K562 (cell line): Measurements from ENCODE around the gene H2AZ2. TPM values are rescaled to one million over a fixed set of nuclear protein-coding genes. Genes with fewer than 3 reads are reported as not detected.
A peak's percentile ranks its signal among the peaks of the same experiment; 100 is the strongest.

ENCODE experiments used
- ATAC-seq: fragments of 200-7000 bp; cut with Tn5 transposase; 3 replicates; pipeline ENCODE4 v1.9.1; 2020; ENCODE audit warnings: moderate library complexity
- BruUV-seq: library from RNA; stranded (reverse); fragments of 400-500 nt; replicated peaks from 2 replicates; lab custom pipeline; 2021; lab: Mats Ljungman, UMichigan
- CTCF ChIA-PET: fragments of 300-600 bp; formaldehyde crosslinking; extraction: SDS; loops from one replicate; lab custom pipeline; 2021; ENCODE audit warnings: low intra/inter-chr PET ratio; lab: Yijun Ruan, JAX
- POLR2A ChIA-PET: fragments of 300-600, 350-650 bp; sonication (Branson Sonifier 250); formaldehyde crosslinking; extraction: SDS; loops from one replicate; lab custom pipeline; 2021; ENCODE audit warnings: antibody characterized with exemption, inconsistent platforms; lab: Yijun Ruan, JAX
- DNase-seq, 4 experiments: peaks; one replicate each; pipeline versions ENCODE4 v3.0.0 to v3.0.0-alpha.2; 2011 to 2018; ENCODE audit warnings: low spot score in 3 of 4, mixed read lengths in 3 of 4; ENCODE audit errors: extremely low read depth in 1 of 4
- FAIRE-seq: peaks from 2 replicates; lab custom pipeline; 2011; peaks lifted over from hg19 to GRCh38; lab: Jason Lieb, UNC
- H2AFZ ChIP-seq: 2 replicates; pipeline ENCODE4 v1.6.0; 2011; ENCODE audit warnings: low read depth, low read length, control low read depth, inconsistent platforms
- H3K27ac ChIP-seq: fragments of 200-600 bp; 3 replicates; pipeline ENCODE4 v1.8.0; 2011; ENCODE audit warnings: low read depth, mild to moderate bottlenecking, control low read depth, inconsistent platforms, low read length, moderate library complexity, mixed read lengths; ENCODE audit errors: extremely low read depth
- H3K27me3 ChIP-seq, 2 experiments: fragments of 300-600 bp in 1 of 2; 2 replicates in 1 of 2; 3 replicates in 1 of 2; pipeline versions ENCODE4 v1.6.0 to v1.8.0; 2011; ENCODE audit warnings: inconsistent platforms in 2 of 2, low read length in 2 of 2, mild to moderate bottlenecking in 1 of 2, mixed read lengths in 1 of 2, moderate library complexity in 1 of 2; ENCODE audit not compliant: control insufficient read depth in 2 of 2, insufficient read depth in 2 of 2
- H3K36me3 ChIP-seq: fragments of 300-600 bp; 3 replicates; pipeline ENCODE4 v1.8.0; 2011; ENCODE audit warnings: mild to moderate bottlenecking, low read length, inconsistent platforms; ENCODE audit not compliant: control insufficient read depth, insufficient read depth
- H3K4me1 ChIP-seq, 2 experiments: fragments of 200-600 bp in 1 of 2; replicated peaks in 1 of 2; 2 replicates in 1 of 2; 3 replicates in 1 of 2; pipeline versions ENCODE4 v1.5.1 to v1.8.0; 2011; ENCODE audit warnings: inconsistent platforms in 2 of 2, low read length in 2 of 2, mild to moderate bottlenecking in 1 of 2, mixed read lengths in 1 of 2, moderate library complexity in 1 of 2; ENCODE audit not compliant: control insufficient read depth in 2 of 2, insufficient read depth in 2 of 2
- H3K4me2 ChIP-seq: 2 replicates; pipeline ENCODE4 v1.6.1; 2011; ENCODE audit warnings: low read length, control low read depth, inconsistent platforms, mixed read lengths; ENCODE audit not compliant: insufficient read depth
- H3K4me3 ChIP-seq: fragments of 200-600 bp; sonication (generic), shearing (Covaris generic); 2 replicates; pipeline ENCODE4 v1.5.1; 2016; ENCODE audit warnings: control low read depth, inconsistent platforms
- H3K79me2 ChIP-seq: fragments of 200-600 bp; 3 replicates; pipeline ENCODE4 v1.8.0; 2011; ENCODE audit warnings: low read length, inconsistent platforms; ENCODE audit not compliant: control insufficient read depth, insufficient read depth
- H3K9ac ChIP-seq, 2 experiments: 2 replicates each; pipeline versions ENCODE4 v1.6.0 to v1.6.1; 2011; ENCODE audit warnings: low read depth in 2 of 2, low read length in 2 of 2, control low read depth in 1 of 2, inconsistent platforms in 1 of 2, mild to moderate bottlenecking in 1 of 2, mixed read lengths in 1 of 2; ENCODE audit not compliant: insufficient read depth in 1 of 2
- H3K9me1 ChIP-seq: one replicate; pipeline ENCODE4 v1.6.0; 2011; ENCODE audit warnings: inconsistent platforms, mild to moderate bottlenecking, low read length, moderate library complexity; ENCODE audit not compliant: control insufficient read depth, insufficient read depth
- H3K9me3 ChIP-seq: replicated peaks from 2 replicates; pipeline ENCODE4 v1.5.1; 2011; ENCODE audit warnings: low read depth, low read length, inconsistent platforms; ENCODE audit not compliant: control insufficient read depth, insufficient read depth
- H4K20me1 ChIP-seq: replicated peaks from 2 replicates; pipeline ENCODE4 v1.6.1; 2011; ENCODE audit warnings: low read length, inconsistent platforms, mixed read lengths; ENCODE audit not compliant: control insufficient read depth, insufficient read depth
- ARID1B ChIP-seq: fragments of 450-650 bp; IDR thresholded peaks from 2 replicates; pipeline ENCODE4 v1.6.1; 2016; ENCODE audit warnings: antibody characterized with exemption, mild to moderate bottlenecking, inconsistent platforms
- ETV1 ChIP-seq: fragments of 450-650 bp; conservative IDR thresholded peaks from 2 replicates; pipeline ENCODE4 v1.6.1; 2016; ENCODE audit warnings: missing genetic modification characterization, control low read depth, low read depth, missing compliant biosample characterization
- FOSL1 ChIP-seq: fragments of 200-800 bp; sonication (Bioruptor generic); conservative IDR thresholded peaks from 2 replicates; pipeline ENCODE4 v1.6.1; 2016; ENCODE audit warnings: missing genetic modification characterization, missing compliant biosample characterization
- GABPB1 ChIP-seq: sonication (generic); formaldehyde crosslinking; IDR thresholded peaks from 2 replicates; pipeline ENCODE4 v1.8.0; 2022; ENCODE audit warnings: mild to moderate bottlenecking, missing genetic modification reagents
- HMG20A ChIP-seq: fragments of 450-650 bp; formaldehyde crosslinking; conservative IDR thresholded peaks from 2 replicates; pipeline ENCODE4 v1.4.0; 2020; ENCODE audit warnings: mild to moderate bottlenecking, mixed read lengths
- IRF9 ChIP-seq: fragments of 450-650 bp; IDR thresholded peaks from 2 replicates; pipeline ENCODE4 v1.6.1; 2016; ENCODE audit warnings: missing biosample characterization, missing genetic modification characterization
- JUND ChIP-seq, 2 experiments: IDR thresholded peaks; 2 replicates in 1 of 2; 3 replicates in 1 of 2; pipeline ENCODE4 v1.6.1; 2011; ENCODE audit warnings: borderline replicate concordance in 2 of 2, low read depth in 2 of 2, low read length in 2 of 2, improper control_type of control experiment in 1 of 2, missing biosample characterization in 1 of 2, missing genetic modification characterization in 1 of 2, missing genetic modification reagents in 1 of 2
- KLF16 ChIP-seq: IDR thresholded peaks from 2 replicates; pipeline ENCODE4 v1.6.1; 2016; ENCODE audit warnings: antibody characterized with exemption
- NFE2L1 ChIP-seq: fragments of 450-650 bp; IDR thresholded peaks from 2 replicates; pipeline ENCODE4 v1.6.1; 2016; ENCODE audit warnings: missing genetic modification characterization, low read depth, mild to moderate bottlenecking, missing compliant biosample characterization, moderate library complexity, borderline replicate concordance
- POLR2AphosphoS5 ChIP-seq: IDR thresholded peaks from 2 replicates; pipeline ENCODE4 v1.6.1; 2011; ENCODE audit warnings: mild to moderate bottlenecking, low read depth, low read length, moderate library complexity; ENCODE audit not compliant: control insufficient read depth, insufficient read depth
- RB1 ChIP-seq: fragments of 450-650 bp; IDR thresholded peaks from 2 replicates; pipeline ENCODE4 v1.6.1; 2017; ENCODE audit warnings: low read depth, mild to moderate bottlenecking
- RCOR1 ChIP-seq, 2 experiments: IDR thresholded peaks; 2 replicates each; pipeline ENCODE4 v1.6.1; 2012; ENCODE audit warnings: low read depth in 2 of 2, low read length in 2 of 2, borderline replicate concordance in 1 of 2, improper control_type of control experiment in 1 of 2
- SMARCE1 ChIP-seq: fragments of 450-650 bp; IDR thresholded peaks from 2 replicates; pipeline ENCODE4 v1.7.1; 2016; ENCODE audit warnings: mild to moderate bottlenecking
- ZHX1 ChIP-seq: fragments of 150-350 bp; conservative IDR thresholded peaks from 2 replicates; pipeline ENCODE4 v1.6.1; 2014; ENCODE audit warnings: low read length
- ZNF12 ChIP-seq: sonication (generic); formaldehyde crosslinking; IDR thresholded peaks from 2 replicates; pipeline ENCODE4 v1.4.0; 2020; ENCODE audit warnings: mild to moderate bottlenecking, missing genetic modification reagents
- ZNF584 ChIP-seq: fragments of 200-800 bp; sonication (Bioruptor generic); IDR thresholded peaks from 2 replicates; pipeline ENCODE4 v1.6.1; 2016; ENCODE audit warnings: low read depth, mild to moderate bottlenecking, missing genetic modification characterization, missing compliant biosample characterization
- WGBS: fragments of 100-300 bp; shearing (Covaris generic); methylation state at CpG from one replicate; pipeline ENCODE4 v1.1.6; 2016; ENCODE audit warnings: low coverage, mixed read lengths; ENCODE audit not compliant: insufficient coverage; ENCODE audit errors: missing lambda C conversion rate; 5-methylcytosine and 5-hydroxymethylcytosine counted together
- in situ Hi-C: fragments of 300-500 bp; cut with MboI; formaldehyde crosslinking; loops from 4 replicates; pipeline ENCODE4 v1.15.0; 2018; ENCODE audit warnings: inconsistent platforms, mixed read lengths
- intact Hi-C: fragments of 100-400 bp; cut with micrococcal nuclease; formaldehyde crosslinking; loops from 2 replicates; pipeline ENCODE4 v1.14.2; 2022
- polyA plus RNA-seq, 8 experiments: library from polyadenylated mRNA; depleted of rRNA in 4 of 8; stranded (reverse) in 5 of 8; unstranded in 3 of 8; fragments of >200 nt; fragmentation: Nextera tagmentation in 2 of 8; fragmentation: Illumina TruSeq in 1 of 8; extraction: Ambion mirVana in 2 of 8; extraction: Trizol in 1 of 8; gene quantifications; 2 replicates each; pipeline versions ENCODE4 v1.2.1 to v1.2.3, GENCODE V29; 2011 to 2014; ENCODE audit warnings: inconsistent platforms in 1 of 8, missing spikeins in 1 of 8
- total RNA-seq, 7 experiments: library from RNA; depleted of rRNA in 6 of 7; stranded (reverse); fragments of >200 nt in 6 of 7; fragmentation: Illumina TruSeq in 2 of 7; extraction: Trizol in 2 of 7; gene quantifications; 2 replicates each; pipeline versions ENCODE4 v1.2.1 to v1.2.3, GENCODE V29; 2011 to 2021; ENCODE audit warnings: low replicate concordance in 1 of 7

H2AZ2 gene
- total and polyA plus RNA-seq, 9 of the 15 experiments (the other 6 are each of a cell fraction or from before 2014, with no cell fraction given), result 105 to 382 (median 286) TPM

GRCh38 chr7:44797329-44798258, 50.3 kb downstream of the H2AZ2 start:
- peaks cover 12 to 25% of the 10 kb centered on the region in 2 experiments; a peak in 4 of 5 replicates for H3K4me1 ChIP-seq
- H3K9ac ChIP-seq, result peak overlapping the region; percentile 96 to 100
- no peaks in the 10 kb centered on the region for H3K9me1 ChIP-seq
- peaks cover 32% of the 10 kb centered on the region for H4K20me1 ChIP-seq
- no peaks in the 10 kb centered on the region for H3K27me3 ChIP-seq
- peaks cover 52% of the 10 kb centered on the region for H3K36me3 ChIP-seq
- FAIRE-seq, result peak; percentile 84
- DNase-seq, result peak; percentile 65 to 94 (median 73)
- no peaks in the 10 kb centered on the region for H3K9me3 ChIP-seq
- H3K79me2 ChIP-seq, result peaks cover 55% of the 10 kb centered on the region
- CTCF ChIA-PET, result no interaction called here
- peak overlapping the region; percentile 56 for H2AFZ ChIP-seq
- peak overlapping the region; percentile 98 for H3K27ac ChIP-seq
- BruUV-seq, result TSS peak; percentile 54
- POLR2A ChIA-PET, result interaction anchor here (0.5 to 2.9 kb wide), 28 partner anchors 7 to 252 kb away, joined by 3 to 15 read pairs (median 4); partner anchors contain the start of genes DDX56, H2AZ2, OGDH and PURB
- H3K4me3 ChIP-seq, result peak overlapping the region; percentile 56
- 1% methylated on average over 26 of the region's 26 CpGs for WGBS
- peak overlapping the region; percentile 99 for H3K4me2 ChIP-seq
- in situ Hi-C loops (no loop called here), intact Hi-C loops (loop anchor here (2.0 to 5.0 kb wide), 4 partner anchors 50 to 215 kb away; partner anchors contain the start of genes H2AZ2, OGDH, TMED4 and ZMIZ2)
- ATAC-seq, result peak; percentile 82
- TF ChIP-seq JUND (IDR thresholded peaks at IDR 0.05; ENCODE audit: borderline replicate concordance, low read depth, low read length), result peak; percentile 58
- TF ChIP-seq JUND (tag; IDR thresholded peaks at IDR 0.05; ENCODE audit: borderline replicate concordance, low read depth, low read length), result no peak
- TF ChIP-seq POLR2AphosphoS5, result peak; percentile 58; the same call in 1 of the 2 replicates
- TF ChIP-seq RB1, result 0 out of 2 replicates have a peak, but pooled peaks have one; percentile 2
- 0 out of 2 replicates have a peak, but pooled peaks have one; percentile 41 for TF ChIP-seq SMARCE1
- 0 out of 2 replicates have a peak, but pooled peaks have one; percentile 54 for TF ChIP-seq GABPB1 (CRISPR knock-in tag)
- TF ChIP-seq ARID1B, result peak; percentile 21; the same call in 1 of the 2 replicates
- TF ChIP-seq FOSL1 (tag), result peak; percentile 52; the same call in 1 of the 2 replicates
- TF ChIP-seq ZNF584 (CRISPR knock-in tag), result peak; percentile 68; the same call in 1 of the 2 replicates
- TF ChIP-seq HMG20A (CRISPR knock-in tag), result no peak
- TF ChIP-seq ZHX1, result 0 out of 2 replicates have a peak, but pooled peaks have one; percentile 9
- peak; percentile 84 for TF ChIP-seq ETV1 (tag)
- 0 out of 2 replicates have a peak, but pooled peaks have one; percentile 54 for TF ChIP-seq ZNF12 (CRISPR knock-in tag)
- peak; percentile 30; the same call in 1 of the 2 replicates for TF ChIP-seq KLF16
- TF ChIP-seq IRF9 (tag), result no peak
- TF ChIP-seq RCOR1 (IDR thresholded peaks at IDR 0.05; ENCODE audit: borderline replicate concordance in 1 of 2, low read depth in 2 of 2, low read length in 2 of 2), result peak in 1 of 2 experiments; percentile 63; a peak in 2 of 4 replicates
- no peak for TF ChIP-seq NFE2L1 (tag)
